AML-193 (cell line): ENCODE measurements around the gene HSPBP1.
"Not testable (repeated sequence)": the region's sequence is repeated elsewhere in the genome, so short reads cannot be mapped to it uniquely, and the experiment has no call there.

Experiments used
- DNase-seq, 2 experiments: peaks; one replicate each; lab custom pipeline; 2025; lab: John Stamatoyannopoulos, UW

The HSPBP1 gene

DNA sequence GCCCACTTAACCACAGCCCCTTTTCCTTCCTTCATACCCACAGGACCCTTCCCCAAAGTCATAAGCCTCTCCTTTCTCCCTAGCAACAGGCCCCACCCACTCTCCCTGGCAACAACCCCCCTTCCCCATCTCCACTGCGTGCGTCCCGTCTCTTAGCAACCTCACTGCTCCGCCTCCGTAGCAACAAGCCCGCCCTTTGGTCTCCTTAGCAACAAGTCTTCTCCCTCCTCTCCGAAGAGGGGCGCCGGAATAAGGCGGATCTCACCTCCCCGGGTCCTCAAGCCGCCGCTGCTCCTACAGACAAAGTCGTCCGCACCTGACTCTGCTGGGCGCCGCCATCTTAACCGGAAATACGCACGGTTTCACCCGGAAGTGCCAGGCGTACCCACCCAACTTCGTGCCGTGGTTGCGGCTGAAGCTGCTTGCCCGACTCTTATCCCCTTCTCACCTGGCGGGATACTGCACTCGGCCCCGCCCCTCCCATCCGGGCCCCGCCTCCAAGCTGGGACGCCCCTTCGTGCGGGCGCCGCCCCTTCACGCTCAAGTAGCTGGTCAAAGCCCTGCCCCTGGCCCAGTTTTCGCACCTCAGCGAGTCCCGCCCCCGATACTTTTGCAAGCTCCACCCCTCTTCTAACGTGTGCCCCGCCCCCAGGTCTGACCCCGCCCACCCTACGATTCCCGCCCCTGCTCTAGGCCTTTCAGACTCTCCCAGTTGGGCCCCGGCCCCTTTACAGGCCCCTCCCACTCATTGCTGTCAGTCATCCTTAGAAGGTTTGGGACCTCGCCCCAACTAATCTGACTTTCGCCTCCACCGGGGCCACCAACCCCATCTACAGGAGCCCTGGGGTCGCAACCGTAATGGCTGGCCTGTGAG lies at the start of gene HSPBP1:
HSPBP1 (minus strand) TSS at position 341 of the 874 bp plus-strand sequence. CDS start 502 bp downstream, outside the sequence.
- peak; percentile 80 to 81 for DNase-seq

DNA sequence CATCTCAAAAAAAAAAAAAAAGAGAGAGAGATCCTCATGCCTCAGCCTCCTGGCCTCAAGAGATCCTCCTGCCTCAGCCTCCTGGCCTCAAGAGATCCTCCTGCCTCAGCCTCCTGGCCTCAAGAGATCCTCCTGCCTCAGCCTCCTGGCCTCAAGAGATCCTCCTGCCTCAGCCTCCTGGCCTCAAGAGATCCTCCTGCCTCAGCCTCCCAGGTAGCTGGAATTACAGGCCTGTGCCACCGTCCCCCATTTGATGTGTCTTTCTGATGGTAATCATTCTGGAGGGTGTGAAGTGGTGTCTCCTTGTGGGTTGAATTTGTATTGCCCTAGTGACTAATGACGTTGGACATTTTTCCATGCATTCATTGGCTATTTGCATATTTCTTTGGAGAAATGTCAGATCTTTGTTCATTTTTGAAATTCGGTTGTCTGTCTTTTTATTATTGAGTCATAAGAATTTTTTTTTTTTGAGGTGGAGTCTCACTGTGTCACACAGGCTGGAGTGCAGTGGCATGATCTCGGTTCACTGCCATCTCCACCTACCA lies 48.9 kb upstream of the HSPBP1 start:
- DNase-seq, result not testable (repeated sequence)

- DNase-seq, result no peak
Measured at GRCh38 chr19:55325172-55325571, 45.3 kb upstream of the HSPBP1 start, which contains the start of gene TMEM150B. TMEM150B (minus strand) TSS chr19:55325341; CDS start chr19:55321036, 4,305 bp downstream.

DNA sequence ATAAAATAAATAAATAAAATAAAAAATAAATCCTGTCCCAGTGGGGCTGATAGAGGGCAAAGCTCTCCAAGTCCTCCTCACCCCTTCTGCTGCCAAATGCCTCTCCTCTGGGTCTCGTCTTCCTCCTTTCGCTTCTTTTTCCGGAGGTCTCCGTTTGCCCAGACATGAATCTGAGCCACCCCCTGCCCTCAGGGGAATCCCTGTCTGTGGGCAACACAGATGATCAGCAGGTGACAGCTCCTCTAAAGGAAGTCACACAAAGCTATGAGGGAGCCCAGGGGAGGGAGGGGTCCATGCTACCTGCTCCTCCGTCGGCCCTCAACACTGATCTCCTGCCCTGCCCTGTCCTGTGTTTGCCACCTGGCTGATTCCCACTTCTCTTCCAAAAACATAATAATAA lies 44.8 kb upstream of the HSPBP1 start:
- no peak for DNase-seq

DNA sequence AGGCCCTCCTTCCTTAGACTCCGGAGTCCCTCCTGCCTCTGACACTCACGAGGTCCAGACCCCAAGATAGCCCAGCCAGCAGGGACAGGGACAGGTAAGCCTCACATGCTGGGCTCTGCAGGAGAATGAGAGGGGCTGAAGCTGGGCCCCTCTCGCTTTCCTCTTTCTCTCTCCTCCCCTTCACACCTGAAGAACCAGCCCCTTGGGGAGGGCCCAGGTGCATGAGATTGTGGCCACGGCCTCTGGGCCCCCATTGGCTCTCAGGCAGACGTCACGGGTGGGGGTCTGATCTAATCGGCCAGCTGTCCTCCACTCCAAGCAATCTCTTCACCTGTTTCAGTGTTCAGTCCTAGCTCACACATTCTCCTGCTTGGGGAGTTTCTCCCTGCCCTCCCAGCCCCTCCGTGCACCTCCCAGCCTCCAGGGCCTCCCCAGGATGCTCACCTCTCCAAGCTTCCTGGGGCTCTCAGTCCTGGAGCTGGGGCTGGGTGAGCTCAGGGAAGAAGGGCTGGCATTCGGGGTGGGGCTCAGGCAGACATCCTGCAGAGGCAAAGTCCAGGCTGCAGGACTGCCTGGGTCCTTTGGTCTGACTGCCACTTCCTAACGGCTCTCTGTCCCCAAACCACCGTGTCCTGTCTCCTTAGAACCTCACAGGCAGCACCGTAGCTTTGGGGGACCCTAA lies 42.4 kb upstream of the HSPBP1 start:
- DNase-seq, result no peak

GRCh38 chr19:55321466-55322137 lies 41.7 kb upstream of the HSPBP1 start:
- DNase-seq, result no peak

DNA sequence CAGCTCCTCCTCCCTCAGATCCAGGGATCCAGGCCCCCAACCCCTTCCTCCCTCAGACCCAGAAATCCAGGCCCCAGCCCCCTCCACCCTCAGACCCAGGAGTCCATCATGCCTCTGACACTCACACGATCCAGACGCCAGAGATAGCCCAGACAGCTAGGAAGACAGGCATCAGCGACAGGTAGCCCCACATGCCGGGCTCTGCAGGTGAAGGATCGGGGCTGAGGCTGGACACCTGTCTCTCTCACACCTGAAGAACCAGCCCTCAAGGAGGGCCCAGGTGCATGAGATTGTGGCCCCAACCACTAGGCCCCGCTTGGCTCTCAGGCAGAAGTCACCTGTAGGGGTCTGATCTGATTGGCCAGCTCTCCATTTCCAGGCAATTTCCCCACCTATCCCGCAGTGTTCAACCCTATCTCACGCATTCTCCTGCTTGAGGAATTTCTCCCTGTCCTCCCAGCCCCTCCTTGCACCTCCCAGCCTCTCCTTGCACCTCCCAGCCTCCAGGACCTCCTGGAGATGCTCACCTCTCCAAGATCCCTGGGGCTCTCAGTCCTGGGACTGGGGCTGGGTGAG lies 41.0 kb upstream of the HSPBP1 start:
- no peak for DNase-seq

DNA sequence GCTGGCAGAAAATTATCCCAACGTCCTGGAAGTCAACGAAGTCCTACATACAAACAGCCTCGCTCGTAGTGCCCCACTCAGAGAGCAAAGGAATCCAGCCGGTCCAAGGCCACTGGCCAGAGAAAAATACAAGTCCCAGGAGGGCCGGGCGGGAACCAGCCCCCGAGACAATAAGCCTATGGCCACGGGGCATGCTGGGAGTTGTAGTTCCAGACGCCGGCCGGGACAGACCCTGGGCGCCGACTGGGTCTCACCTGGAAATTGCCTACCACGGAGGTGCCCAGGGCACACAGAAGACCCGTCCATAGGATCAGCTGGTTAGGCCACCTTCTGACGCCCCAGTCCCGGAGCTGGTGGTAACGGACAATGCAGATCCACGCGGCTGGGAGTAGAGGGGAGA lies 39.9 kb upstream of the HSPBP1 start:
- no peak for DNase-seq

DNA sequence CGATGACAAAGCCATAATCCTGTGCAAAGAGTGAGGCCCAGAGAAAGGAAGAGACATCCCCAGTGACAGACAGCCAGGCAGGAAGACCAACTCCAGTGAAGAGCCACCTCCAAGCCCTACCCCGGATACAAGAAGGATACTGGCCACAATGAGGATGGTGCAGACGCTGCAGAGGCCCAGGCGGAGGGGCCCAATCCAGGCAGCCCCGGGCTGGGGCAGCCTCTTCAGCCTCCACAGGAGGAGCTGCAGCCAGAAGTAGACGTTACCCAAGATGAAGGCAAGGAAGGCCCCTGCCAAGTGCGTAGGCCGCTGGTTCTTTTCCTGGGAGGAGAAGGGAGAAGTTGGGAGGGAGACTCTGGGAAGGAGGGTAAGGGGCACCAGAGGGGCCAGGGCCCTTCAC lies 36.7 kb upstream of the HSPBP1 start:
- no peak for DNase-seq

- no peak for DNase-seq
Measured at GRCh38 chr19:55315956-55316525, 36.1 kb upstream of the HSPBP1 start.

GRCh38 chr19:55314396-55314795 lies 34.5 kb upstream of the HSPBP1 start:
- DNase-seq, result no peak

GRCh38 chr19:55312621-55313512 lies 33.0 kb upstream of the HSPBP1 start:
- DNase-seq, result no peak

DNA sequence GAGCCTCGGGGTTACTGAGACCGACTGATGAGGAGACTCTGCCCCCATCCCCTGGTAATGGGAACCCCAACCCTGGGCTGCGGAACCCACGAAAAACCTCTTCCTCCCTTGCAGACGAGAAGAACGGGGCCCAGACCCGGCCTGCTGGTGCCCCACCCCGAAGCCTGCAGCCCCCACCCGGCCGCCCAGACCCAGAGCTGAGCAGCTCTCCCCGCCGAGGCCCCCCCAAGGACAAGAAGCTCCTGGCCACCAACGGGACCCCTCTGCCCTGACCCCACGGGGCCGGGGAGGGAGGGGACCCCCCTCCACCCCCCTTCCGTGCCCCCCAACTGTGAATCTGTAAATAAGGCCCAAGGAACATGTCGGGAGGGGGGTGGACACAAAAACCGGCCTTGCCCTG lies 31.9 kb upstream of the HSPBP1 start:
- no peak for DNase-seq

DNA sequence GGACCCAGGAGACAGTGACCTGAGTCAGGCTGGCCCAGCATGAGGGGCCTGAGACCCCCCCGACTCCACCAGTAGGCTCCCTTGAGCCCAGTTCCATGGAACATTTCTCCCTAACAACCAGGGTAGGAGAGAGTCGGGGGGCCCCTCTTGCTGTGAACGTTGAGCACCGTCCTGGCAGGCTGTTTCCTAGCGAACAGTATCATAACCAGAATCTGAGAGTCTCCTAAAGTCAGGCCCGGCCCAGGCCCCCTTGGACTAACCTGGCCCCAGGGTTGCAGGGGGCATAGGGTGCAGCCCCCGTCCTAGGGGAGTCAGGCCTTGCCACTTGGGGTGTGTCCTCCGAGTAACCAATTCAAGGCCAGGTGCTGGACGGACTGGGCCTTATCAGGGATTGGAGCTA lies 31.5 kb upstream of the HSPBP1 start:
- DNase-seq, result no peak

DNA sequence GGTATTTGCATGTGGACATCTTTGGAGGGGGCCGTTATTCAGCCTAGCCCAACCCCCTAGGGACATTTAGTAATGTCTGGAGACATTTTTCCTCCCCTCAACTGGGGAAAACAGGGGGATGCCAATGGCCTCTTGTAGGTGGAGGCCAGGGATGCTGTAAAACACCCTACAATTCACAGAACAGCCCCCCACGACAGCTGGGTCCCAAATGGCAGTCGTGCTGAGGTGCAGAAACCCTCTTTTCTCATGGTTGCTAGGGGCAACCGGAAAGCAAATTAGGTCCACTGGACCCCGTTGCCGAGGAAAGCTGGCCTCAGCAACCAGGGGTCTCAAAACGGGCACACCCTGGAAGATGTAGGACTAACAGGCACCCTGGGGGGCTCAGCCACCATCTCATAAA lies 30.6 kb upstream of the HSPBP1 start:
- no peak for DNase-seq

DNA sequence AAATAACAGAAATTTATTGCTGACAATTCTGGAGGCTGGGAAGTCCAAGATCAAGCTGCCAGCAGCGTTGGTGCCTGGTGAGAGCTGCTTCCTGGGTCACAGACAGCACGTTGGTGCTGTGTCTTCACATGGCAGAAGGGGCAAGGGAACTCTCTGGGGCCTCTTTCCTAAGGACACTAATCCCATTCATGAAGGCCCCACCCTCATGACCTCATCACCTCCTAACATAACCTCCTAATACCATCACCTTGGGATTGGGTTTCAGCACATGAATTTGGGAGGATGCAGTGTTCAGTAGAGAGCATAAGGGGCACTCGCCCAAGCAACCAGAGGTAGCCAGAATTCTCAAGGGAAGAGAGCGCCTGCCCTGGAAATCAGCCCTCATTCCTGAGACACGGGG lies 29.5 kb upstream of the HSPBP1 start:
- DNase-seq, result no peak

GRCh38 chr19:55308281-55308680 lies 28.4 kb upstream of the HSPBP1 start:
- DNase-seq, result no peak

- no peak for DNase-seq
Measured at GRCh38 chr19:55306712-55307111, 26.8 kb upstream of the HSPBP1 start.

- no peak for DNase-seq
Measured at GRCh38 chr19:55305983-55306562, 26.2 kb upstream of the HSPBP1 start.

- DNase-seq, result no peak
Measured at GRCh38 chr19:55305491-55305890, 25.6 kb upstream of the HSPBP1 start.
